NCI-H748 treated with DMSO at 0.1 percent for 48 hours (cell line): ENCODE measurements around the gene PDE8B.

Source experiments
- DNase-seq: peaks from one replicate; lab custom pipeline; 2025; lab: John Stamatoyannopoulos, UW

Gene PDE8B

GRCh38 chr5:77186652-77187370 is 23.7 kb upstream of the PDE8B start:
- no peak for DNase-seq

DNA sequence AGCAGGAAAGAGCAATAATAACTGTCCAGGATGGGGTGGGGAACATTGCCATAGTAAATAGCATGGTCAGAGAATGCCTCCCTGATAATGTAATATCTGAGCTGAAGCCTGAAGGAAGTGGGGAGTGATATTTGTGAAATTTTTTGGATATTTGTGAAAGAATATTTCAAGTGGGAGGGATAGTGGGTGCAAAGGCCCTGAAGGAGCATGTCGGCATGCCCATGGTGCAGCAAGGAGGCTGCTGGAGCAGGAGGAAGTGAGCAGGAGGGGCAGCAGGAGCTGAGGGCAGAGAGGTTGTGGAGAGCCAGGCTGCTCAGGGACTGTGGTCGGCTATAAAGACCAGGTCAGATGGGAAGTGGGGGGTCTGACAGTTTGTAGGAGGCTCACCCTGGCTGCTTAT is 21.1 kb upstream of the PDE8B start:
- no peak for DNase-seq

- DNase-seq: no peak
Observed at GRCh38 chr5:77192441-77193050, 17.9 kb upstream of the PDE8B start.

DNA sequence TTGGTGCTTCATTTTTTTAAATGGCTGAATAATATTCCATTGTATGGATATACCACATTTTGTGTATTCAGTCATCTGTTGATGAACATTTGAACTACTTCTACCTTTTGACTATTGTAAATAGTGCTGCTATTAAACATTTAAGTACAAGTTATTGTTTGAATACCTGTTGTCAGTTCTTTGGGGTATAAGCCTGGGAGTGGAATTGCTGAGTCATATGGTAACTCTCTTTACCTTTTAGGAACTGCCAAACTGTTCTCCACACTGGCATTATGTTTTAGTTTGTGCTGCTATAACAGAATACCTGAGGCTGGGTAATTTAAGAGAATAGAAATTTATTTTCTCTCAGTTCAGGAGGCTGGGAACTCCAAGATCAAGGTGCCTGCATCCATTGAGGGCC is 15.7 kb upstream of the PDE8B start:
- no peak for DNase-seq

- DNase-seq: no peak
Observed at GRCh38 chr5:77197840-77198554, 12.5 kb upstream of the PDE8B start.

GRCh38 chr5:77200663-77201062 is 9.8 kb upstream of the PDE8B start:
- DNase-seq: no peak

GRCh38 chr5:77202145-77202544 is 8.3 kb upstream of the PDE8B start:
- DNase-seq: no peak

GRCh38 chr5:77204967-77205366 is 5.5 kb upstream of the PDE8B start:
- DNase-seq: no peak

GRCh38 chr5:77208507-77209163 is 1.8 kb upstream of the PDE8B start:
- no peak for DNase-seq

GRCh38 chr5:77209495-77210090 is 887 bp upstream of the PDE8B start:
- DNase-seq: no peak

- DNase-seq: peak; percentile 27
Observed at GRCh38 chr5:77210964-77211690, 647 bp downstream of the PDE8B start.

DNA sequence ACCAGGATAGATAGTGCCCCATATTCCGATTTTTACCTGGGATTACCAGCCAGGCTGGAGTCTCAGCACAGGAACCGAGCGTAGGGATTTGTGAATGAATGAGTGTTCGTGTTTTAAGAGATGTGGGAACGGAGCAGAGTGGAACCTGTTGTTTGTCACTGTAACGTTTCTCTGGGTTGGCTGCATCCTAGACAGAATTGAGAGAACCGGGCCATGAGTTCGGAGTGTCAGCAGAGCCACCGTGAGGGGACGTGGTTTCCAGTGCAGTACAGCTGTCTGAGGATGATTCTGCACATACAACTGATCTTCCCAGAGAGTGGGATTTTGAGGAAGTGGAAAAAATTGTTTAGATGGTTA is 1.2 kb downstream of the PDE8B start:
- no peak for DNase-seq

DNA sequence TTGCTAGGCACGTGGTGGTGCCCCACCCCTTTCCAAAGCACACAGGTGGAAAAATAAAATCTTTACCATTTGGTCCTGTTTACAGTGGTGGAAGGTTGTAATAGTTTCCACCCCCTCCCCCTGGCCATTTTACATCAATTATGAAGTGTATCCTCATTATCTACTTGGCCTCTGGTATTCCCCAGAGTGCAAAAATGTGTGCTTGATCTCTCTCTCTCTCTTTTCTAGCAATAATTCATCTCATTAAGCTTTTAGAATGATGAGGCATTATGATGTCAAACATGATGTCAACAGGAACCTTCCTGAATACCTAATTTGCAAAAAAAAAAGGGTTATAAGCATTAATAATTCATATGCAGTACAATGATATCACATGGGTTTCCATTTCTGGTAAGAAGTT is 3.1 kb downstream of the PDE8B start:
- peak; percentile 13 for DNase-seq

GRCh38 chr5:77214151-77214550 is 3.7 kb downstream of the PDE8B start:
- no peak for DNase-seq

GRCh38 chr5:77218263-77218662 is 7.8 kb downstream of the PDE8B start:
- DNase-seq: no peak

DNA sequence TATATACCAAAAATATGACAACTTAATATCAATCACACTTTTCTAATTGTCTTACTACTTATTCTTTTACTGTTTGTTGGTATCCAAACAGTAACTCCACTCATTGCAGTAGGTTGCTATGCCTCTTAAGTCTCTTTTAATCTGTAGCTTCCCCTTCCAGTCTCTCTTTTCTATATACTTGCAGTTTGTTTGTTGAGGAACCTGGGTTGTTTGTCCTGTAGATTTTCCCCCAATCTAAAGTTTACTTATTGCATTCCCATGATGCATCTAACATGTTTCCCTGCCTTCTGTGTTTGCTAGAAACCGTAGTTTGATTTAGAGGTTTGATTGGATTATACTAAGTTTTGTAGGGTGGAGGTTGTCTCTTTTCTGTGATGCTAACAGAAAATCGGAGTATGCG is 10.6 kb downstream of the PDE8B start:
- no peak for DNase-seq

DNA sequence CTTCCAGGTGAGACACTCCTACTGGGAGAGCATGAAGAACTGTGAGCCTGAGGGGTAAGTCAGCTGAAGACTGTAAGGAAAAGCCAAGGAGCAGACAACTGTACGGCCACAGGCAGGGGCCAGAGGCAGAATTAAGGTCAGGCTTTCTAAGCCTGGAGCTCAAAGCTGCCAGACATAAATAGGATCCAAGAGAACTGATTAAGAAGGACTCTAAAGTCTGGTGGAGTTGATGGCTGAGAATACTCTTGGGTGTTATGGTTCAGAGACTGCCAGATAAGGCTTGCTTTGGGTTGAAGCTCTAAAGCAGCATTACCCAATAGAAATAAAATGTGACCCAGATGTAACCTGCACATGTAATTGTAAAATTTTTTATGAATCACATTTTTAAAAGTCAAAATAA is 12.2 kb downstream of the PDE8B start:
- DNase-seq: no peak

DNA sequence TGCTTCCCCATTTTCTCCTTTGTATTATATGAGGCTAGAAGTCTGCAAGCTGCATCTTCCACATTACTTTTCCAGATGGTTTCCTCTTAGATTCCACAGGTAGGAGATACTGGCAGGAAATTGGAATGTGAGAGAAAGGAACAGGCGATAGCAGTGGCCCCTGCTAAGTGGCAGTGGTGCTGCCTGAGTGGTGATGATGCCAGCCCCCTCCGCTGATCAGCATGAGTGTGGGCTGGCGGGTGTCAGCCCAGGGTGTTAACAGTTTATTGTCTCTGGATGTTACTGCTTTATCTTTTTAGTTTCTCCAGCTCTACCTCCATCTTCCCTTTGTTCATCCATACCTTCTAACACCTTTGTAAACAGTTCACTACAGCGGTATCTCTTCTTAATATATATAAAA is 13.2 kb downstream of the PDE8B start:
- no peak for DNase-seq

DNA sequence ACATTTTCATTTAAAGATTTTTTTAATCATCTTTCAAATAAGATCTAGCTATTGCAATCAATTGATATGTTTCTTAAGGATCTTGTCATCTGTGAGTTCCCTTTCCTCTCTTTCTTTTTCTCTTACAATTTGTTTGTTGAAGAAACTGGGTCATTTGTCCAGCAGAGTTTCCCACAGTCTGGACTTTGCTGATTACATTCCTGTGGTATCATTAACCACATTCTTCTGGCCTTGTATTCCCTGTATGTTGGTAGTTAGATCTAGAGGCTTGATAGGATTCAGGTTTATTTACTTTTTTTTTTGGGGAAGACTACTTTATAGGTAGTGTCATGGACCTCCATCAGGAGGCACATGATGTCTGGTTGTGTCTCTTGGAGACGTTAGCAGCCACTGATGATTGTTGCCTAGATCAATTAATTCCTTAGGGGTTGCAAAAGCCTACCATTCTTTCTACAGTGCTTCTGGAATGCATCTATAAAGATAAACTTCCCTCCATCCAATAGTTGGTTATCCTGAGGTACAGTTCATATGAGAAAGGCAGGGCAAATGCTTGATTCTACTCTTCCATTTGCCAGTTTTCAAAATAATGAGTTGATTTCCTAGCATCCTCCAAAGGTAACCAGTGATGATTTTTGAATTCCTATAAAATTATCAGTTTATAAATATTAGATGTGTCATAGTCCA is 14.3 kb downstream of the PDE8B start:
- no peak for DNase-seq

DNA sequence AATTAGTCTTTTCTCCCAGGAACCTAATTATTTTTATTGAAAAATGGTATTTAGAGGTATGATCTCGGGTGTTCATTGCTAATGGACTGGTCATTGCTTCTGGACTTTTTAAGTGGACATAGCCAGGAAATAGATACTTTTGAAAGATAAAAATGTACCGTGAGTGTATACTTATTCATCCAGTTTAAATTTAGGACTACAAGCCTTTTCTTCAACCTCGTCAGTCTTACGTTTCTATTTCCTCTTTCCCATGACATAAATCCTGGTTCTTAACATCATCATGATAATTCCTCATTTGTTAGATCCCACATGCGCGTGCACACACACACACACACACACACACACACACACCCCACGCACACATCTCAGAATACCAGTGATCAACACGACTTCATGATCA is 15.1 kb downstream of the PDE8B start:
- no peak for DNase-seq

DNA sequence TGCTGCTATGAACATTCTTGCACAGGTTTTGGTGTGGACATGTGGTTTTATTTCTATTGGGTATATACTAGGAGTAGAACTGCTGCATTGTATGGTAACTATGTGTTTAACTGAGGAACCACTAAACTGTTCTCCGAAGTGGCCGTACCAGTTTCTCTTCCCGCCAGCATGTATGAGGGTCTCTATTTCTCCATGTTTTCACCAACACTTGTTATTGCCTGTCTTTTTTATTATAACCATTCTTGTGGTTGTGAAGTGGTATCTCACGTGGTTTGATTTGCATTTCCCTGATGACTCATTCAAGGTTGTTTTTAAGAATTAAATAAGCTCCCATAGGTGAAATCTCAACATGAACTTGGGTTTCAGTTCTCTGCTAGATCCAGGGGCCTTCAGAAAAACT is 19.4 kb downstream of the PDE8B start:
- no peak for DNase-seq
